ENCODE data around the gene TMEM263. TPM values are rescaled to one million over a fixed set of nuclear protein-coding genes. Genes with fewer than 3 reads are reported as not detected.

Gene TMEM263
- total RNA-seq, 1 experiment from 2014 or later = 11.8 TPM

DNA sequence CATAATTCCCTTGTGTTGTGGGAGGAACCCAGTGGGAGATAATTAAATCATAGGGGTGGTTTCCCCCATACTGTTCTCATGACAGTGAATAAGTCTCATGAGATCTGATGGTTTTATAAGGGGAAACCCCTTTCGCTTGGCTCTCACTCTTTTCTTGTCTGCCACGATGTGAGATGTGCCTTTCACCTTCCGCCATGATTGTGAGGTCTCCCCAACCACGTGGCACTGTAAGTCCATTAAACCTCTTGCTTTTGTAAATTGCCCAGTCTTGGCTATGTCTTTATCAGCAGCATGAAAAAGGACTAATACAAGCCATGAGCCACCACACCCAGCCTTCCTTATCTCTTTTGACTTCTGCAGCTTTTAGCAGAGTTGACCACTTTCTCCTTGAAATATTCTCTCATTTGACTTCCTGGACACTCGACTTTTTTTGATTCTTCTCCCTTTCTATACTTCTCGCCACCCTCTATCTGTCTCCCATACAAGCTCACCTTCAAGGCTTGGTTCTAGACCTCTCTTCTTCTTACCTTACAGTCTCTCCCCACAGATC is 29.0 kb downstream of the TMEM263 start:
- Histone ChIP-seq H3K14ac (ENCODE audit: insufficient read depth, low read length) (no peak overlapping the region), H3K79me1 (ENCODE audit: insufficient read depth, low read depth, low read length, poor library complexity, severe bottlenecking) (no peaks in the 10 kb centered on the region), H3K4me1 (ENCODE audit: insufficient read depth, low read length) (no peaks in the 10 kb centered on the region; the same call in 1 of the 2 replicates), H2AK5ac (ENCODE audit: insufficient read length, low read length) (no peak overlapping the region), H3K18ac (ENCODE audit: insufficient read length, low read depth, low read length) (no peak overlapping the region), H4K8ac (replicated peaks; ENCODE audit: insufficient read length, low read depth, low read length) (no peak overlapping the region), H3K4ac (ENCODE audit: low read depth, low read length) (no peak overlapping the region), H3K56ac (ENCODE audit: insufficient read length, low read depth, low read length) (no peak overlapping the region), H2AFZ (ENCODE audit: low read length) (no peak overlapping the region), H3T11ph (ENCODE audit: low read length) (no peak overlapping the region), H3K23ac (ENCODE audit: insufficient read length, low read depth, low read length) (no peak overlapping the region), H3K79me2 (ENCODE audit: insufficient read depth, low read length) (no peaks in the 10 kb centered on the region), H3K27me3 (ENCODE audit: insufficient read depth, low read length) (no peaks in the 10 kb centered on the region), H3K9ac (ENCODE audit: extremely low read depth, insufficient read length, low read length) (no peak overlapping the region), H4K91ac (ENCODE audit: insufficient read length, low read depth, low read length) (no peak overlapping the region), H2BK12ac (ENCODE audit: insufficient read length, low read depth, low read length) (no peak overlapping the region), H2BK120ac (ENCODE audit: low read depth, low read length, poor library complexity, severe bottlenecking) (no peak overlapping the region), H4K20me1 (ENCODE audit: control insufficient read depth, insufficient read depth, insufficient read length) (no peaks in the 10 kb centered on the region), H3K4me2 (ENCODE audit: insufficient read depth, insufficient read length, low read length) (no peak overlapping the region), H4K5ac (ENCODE audit: insufficient read length, low read depth, low read length) (no peak overlapping the region), H2BK5ac (ENCODE audit: insufficient read length, low read length) (no peak overlapping the region), H3K9me3 (ENCODE audit: control insufficient read depth, low read depth, low read length) (no peaks in the 10 kb centered on the region), H3K27ac (ENCODE audit: insufficient read length, low read depth, low read length) (no peak overlapping the region), H2BK15ac (ENCODE audit: low read depth, low read length) (no peak overlapping the region), H3K23me2 (ENCODE audit: insufficient read length, low read depth, low read length, poor library complexity, severe bottlenecking) (peaks cover 6% of the 10 kb centered on the region), H2BK20ac (ENCODE audit: low read depth, low read length, poor library complexity, severe bottlenecking) (no peak overlapping the region)
- H3K4me1 Mint-ChIP-seq = peaks cover 18 to 22% of the 10 kb centered on the region in 2 experiments
- H3K27ac Mint-ChIP-seq = no peak overlapping the region
- no peaks in the 10 kb centered on the region; a peak in 1 of 5 replicates for H3K9me3 Mint-ChIP-seq
- no peaks in the 10 kb centered on the region; the same call in 1 of the 2 replicates for H3K27me3 Mint-ChIP-seq (ENCODE audit: low read depth)
- H3K36me3 Mint-ChIP-seq (ENCODE audit: insufficient read depth in 1 of 3, low read depth in 3 of 3) = peaks cover 13 to 25% (median 21%) of the 10 kb centered on the region in 3 experiments; a peak in 6 of 7 replicates
- TF ChIP-seq, protein P1, sequence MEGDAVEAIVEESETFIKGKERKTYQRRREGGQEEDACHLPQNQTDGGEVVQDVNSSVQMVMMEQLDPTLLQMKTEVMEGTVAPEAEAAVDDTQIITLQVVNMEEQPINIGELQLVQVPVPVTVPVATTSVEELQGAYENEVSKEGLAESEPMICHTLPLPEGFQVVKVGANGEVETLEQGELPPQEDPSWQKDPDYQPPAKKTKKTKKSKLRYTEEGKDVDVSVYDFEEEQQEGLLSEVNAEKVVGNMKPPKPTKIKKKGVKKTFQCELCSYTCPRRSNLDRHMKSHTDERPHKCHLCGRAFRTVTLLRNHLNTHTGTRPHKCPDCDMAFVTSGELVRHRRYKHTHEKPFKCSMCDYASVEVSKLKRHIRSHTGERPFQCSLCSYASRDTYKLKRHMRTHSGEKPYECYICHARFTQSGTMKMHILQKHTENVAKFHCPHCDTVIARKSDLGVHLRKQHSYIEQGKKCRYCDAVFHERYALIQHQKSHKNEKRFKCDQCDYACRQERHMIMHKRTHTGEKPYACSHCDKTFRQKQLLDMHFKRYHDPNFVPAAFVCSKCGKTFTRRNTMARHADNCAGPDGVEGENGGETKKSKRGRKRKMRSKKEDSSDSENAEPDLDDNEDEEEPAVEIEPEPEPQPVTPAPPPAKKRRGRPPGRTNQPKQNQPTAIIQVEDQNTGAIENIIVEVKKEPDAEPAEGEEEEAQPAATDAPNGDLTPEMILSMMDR (conservative IDR thresholded peaks at IDR 0.05) = no peak
- WGBS (ENCODE audit: extremely low coverage, insufficient read length, low lambda C conversion rate) = no CpG with 5 or more reads among the region's 6 CpGs
- no peak overlapping the region for H3K4me3 Mint-ChIP-seq
- DNase-seq = no peak

All from H9 (cell line).